ENCODE measurements around the gene MED27. TPM values are rescaled to one million over a fixed set of nuclear protein-coding genes. Genes with fewer than 3 reads are reported as not detected.

Gene MED27
- total and polyA plus RNA-seq, 5 donors from 2014 or later: 28.7 to 58.5 (median 45.9) TPM

DNA sequence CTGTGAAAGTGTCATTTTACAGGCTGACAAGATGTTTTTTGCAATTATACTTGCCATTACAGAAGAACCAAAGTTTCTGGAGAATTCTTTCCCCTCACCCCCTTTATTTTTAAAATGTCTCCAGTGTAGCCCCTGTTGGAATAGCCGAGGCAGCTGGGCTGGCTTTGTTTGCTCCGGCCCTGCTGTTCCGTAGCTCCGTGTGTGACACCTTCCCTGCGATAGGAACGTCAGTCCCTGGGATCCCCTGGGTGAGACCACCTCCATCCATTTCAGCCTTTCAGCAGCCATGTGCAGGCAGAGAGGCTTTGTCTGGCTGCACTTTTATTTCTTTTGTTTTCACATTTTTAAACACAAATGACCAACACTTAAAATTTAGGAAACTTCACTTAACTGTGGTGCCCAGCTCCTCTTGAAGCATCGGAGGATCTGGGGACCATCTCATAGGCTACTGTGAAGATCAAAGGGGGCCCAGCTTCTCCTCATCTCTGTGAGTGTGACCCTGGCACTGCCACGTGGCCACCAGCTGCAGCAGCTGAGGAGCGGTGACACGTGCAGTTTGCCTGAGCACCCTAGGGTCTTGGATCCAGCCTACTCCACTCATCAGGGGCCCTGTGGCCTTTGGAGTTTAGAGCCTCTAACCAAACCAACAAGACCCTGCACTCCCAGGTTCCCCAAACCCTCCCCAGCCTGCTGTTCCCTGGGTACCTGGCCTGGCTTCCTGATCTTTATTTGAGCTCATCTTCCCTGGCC lies 214.0 kb downstream of the MED27 start:
- Mint-ChIP-seq H3K4me3 (no peak overlapping the region), H3K27ac (peak overlapping the region in 1 of 3 donors; percentile 12), H3K27me3 (no peaks in the 10 kb centered on the region), H3K36me3 (peaks cover 31% of the 10 kb centered on the region), H3K9me3 (no peaks in the 10 kb centered on the region), H3K4me1 (no peaks in the 10 kb centered on the region)
- no peaks in the 10 kb centered on the region for H3K27me3 ChIP-seq (ENCODE audit: control insufficient read depth, insufficient read depth, low read length)
- H3K36me3 ChIP-seq (ENCODE audit: control insufficient read depth, insufficient read depth, low read length): peaks cover 18% of the 10 kb centered on the region
- H3K9me3 ChIP-seq (ENCODE audit: control insufficient read depth in 2 of 2, low read length in 2 of 2): no peaks in the 10 kb centered on the region
- no peaks in the 10 kb centered on the region for H3K4me1 ChIP-seq (ENCODE audit: control insufficient read depth, insufficient read depth, low read length, poor library complexity, severe bottlenecking)
- no peak for ATAC-seq (ENCODE audit: low read depth in 2 of 2)
- no peak for DNase-seq
- H3K4me3 ChIP-seq (ENCODE audit: low read depth, low read length): no peak overlapping the region
- H3K27ac ChIP-seq (ENCODE audit: insufficient read depth, low read length, poor library complexity, severe bottlenecking): no peak overlapping the region

DNA sequence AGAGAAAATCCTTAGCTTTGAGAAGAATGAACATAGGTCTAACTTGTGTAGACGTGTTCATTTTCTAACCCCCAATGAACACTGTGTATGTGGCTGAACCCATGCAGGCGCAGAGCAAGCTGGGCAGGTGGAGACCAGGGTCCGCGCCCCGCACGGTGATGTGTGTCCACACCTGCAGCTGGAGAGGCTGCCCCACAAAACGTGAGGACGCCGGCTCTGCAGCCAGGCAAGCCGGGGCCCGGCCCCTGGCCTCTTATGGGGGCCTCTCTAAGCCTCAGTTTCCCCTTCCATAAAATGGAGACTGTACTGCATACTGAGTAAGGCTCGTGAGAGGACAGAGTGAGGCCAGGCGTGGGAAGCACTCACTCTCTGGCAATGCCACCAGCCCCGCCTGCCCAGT lies 215.1 kb downstream of the MED27 start:
- Mint-ChIP-seq H3K4me3 (no peak overlapping the region), H3K27me3 (no peaks in the 10 kb centered on the region), H3K4me1 (no peaks in the 10 kb centered on the region), H3K27ac (no peak overlapping the region), H3K9me3 (no peaks in the 10 kb centered on the region), H3K36me3 (peaks cover 38% of the 10 kb centered on the region)
- no peak for DNase-seq
- peaks cover 23% of the 10 kb centered on the region for H3K36me3 ChIP-seq (ENCODE audit: control insufficient read depth, insufficient read depth, low read length)
- no peaks in the 10 kb centered on the region for H3K9me3 ChIP-seq (ENCODE audit: control insufficient read depth in 2 of 2, low read length in 2 of 2)
- no peaks in the 10 kb centered on the region for H3K27me3 ChIP-seq (ENCODE audit: control insufficient read depth, insufficient read depth, low read length)
- H3K4me1 ChIP-seq (ENCODE audit: control insufficient read depth, insufficient read depth, low read length, poor library complexity, severe bottlenecking): no peaks in the 10 kb centered on the region
- no peak for ATAC-seq (ENCODE audit: low read depth in 2 of 2)
- H3K4me3 ChIP-seq (ENCODE audit: low read depth, low read length): no peak overlapping the region
- H3K27ac ChIP-seq (ENCODE audit: insufficient read depth, low read length, poor library complexity, severe bottlenecking): no peak overlapping the region

DNA sequence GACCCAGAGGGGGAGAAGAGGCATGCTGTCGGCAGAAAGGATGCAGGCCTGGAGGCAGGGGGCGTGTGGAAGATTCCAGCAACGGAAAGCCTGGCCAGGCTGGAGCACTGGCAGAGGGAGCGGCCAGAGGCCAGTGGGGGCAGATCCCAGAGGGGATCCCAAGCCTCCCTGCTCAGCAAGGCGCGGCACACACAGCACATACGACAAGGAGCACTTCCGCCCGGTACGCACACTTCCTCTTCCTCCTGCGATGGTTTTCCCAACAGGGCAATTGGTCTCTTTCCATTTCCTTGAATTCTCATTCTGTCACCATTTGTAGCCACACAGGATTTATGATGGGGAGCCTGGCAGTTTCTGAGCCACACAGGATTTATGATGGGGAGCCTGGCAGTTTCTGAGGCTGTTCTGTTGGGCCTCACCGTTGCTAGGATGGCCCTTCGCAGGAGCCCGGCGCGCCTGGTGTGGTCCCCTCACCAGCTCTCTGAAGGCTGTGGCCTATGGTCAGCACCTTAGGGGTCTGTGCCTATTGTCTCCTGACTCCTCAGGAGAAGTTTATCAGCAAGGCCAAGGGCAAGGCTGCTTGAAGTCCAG lies 216.3 kb downstream of the MED27 start:
- Histone ChIP-seq H3K27ac (ENCODE audit: insufficient read depth, low read length, poor library complexity, severe bottlenecking) (no peak overlapping the region), H3K27me3 (ENCODE audit: control insufficient read depth, insufficient read depth, low read length) (no peaks in the 10 kb centered on the region)

DNA sequence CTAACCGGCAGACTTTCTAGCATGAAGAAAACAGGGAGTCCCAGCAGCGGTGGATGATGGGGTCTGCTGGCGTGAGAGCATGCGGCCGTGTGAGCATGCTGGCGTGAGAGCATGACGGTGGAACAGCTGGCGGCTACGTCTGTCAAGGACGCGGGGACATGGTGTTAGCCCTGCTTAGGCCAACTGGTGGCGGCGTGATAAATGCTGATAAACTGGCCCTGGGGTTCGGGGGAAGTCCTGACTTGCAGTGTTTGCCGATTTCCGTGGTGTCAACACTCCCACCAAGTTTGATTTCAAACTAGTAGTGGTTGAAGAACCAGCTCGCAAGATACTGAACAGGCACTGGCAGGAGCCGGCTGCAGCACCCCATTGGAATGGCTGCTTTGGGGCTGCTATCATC lies 217.4 kb downstream of the MED27 start:
- Mint-ChIP-seq H3K9me3 (no peaks in the 10 kb centered on the region), H3K36me3 (peaks cover 45% of the 10 kb centered on the region), H3K4me1 (no peaks in the 10 kb centered on the region), H3K27ac (peak overlapping the region in 1 of 3 donors; percentile 69), H3K27me3 (no peaks in the 10 kb centered on the region), H3K4me3 (no peak overlapping the region)
- no peaks in the 10 kb centered on the region for H3K9me3 ChIP-seq (ENCODE audit: control insufficient read depth in 2 of 2, low read length in 2 of 2)
- no peak for ATAC-seq (ENCODE audit: low read depth in 2 of 2)
- no peak overlapping the region for H3K4me3 ChIP-seq (ENCODE audit: low read depth, low read length)
- H3K27ac ChIP-seq (ENCODE audit: insufficient read depth, low read length, poor library complexity, severe bottlenecking): no peak overlapping the region
- H3K36me3 ChIP-seq (ENCODE audit: control insufficient read depth, insufficient read depth, low read length): peaks cover 23% of the 10 kb centered on the region
- no peaks in the 10 kb centered on the region for H3K4me1 ChIP-seq (ENCODE audit: control insufficient read depth, insufficient read depth, low read length, poor library complexity, severe bottlenecking)
- no peaks in the 10 kb centered on the region for H3K27me3 ChIP-seq (ENCODE audit: control insufficient read depth, insufficient read depth, low read length)
- no peak for DNase-seq

More for the DNA sequence above, 216.3 kb downstream of the MED27 start:
- H3K36me3 ChIP-seq (ENCODE audit: control insufficient read depth, insufficient read depth, low read length): peaks cover 23% of the 10 kb centered on the region
- H3K4me1 ChIP-seq (ENCODE audit: control insufficient read depth, insufficient read depth, low read length, poor library complexity, severe bottlenecking): no peaks in the 10 kb centered on the region
- H3K4me3 ChIP-seq (ENCODE audit: low read depth, low read length): no peak overlapping the region
- H3K4me1 Mint-ChIP-seq: no peaks in the 10 kb centered on the region
- no peaks in the 10 kb centered on the region for H3K27me3 Mint-ChIP-seq
- H3K27ac Mint-ChIP-seq: no peak overlapping the region
- H3K9me3 ChIP-seq (ENCODE audit: control insufficient read depth in 2 of 2, low read length in 2 of 2): no peaks in the 10 kb centered on the region
- no peaks in the 10 kb centered on the region for H3K9me3 Mint-ChIP-seq
- no peak overlapping the region for H3K4me3 Mint-ChIP-seq
- DNase-seq: no peak
- no peak for ATAC-seq (ENCODE audit: low read depth in 2 of 2)
- peaks cover 44% of the 10 kb centered on the region for H3K36me3 Mint-ChIP-seq

DNA sequence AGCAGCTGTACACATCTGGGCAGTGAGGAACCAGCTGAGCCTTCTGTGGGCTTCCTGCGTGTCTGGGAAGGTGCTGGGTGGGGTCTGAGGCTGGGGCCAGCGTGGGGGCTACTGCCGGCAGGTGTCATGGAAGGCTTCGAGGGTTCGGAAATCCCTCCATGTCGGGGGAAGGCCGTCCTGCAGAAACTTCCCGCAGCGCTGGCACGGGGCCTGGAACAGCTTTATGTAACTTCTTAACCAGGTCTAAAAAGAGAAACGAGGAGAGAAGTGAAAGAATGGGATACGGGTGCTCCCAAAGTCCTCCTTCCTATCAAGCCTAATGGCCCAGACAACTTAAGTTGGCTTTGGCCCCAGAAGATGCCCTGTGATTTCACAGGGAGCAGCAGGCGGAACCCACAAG lies 219.2 kb downstream of the MED27 start:
- Histone ChIP-seq H3K27me3 (ENCODE audit: control insufficient read depth, insufficient read depth, low read length) (no peaks in the 10 kb centered on the region), H3K4me3 (ENCODE audit: low read depth, low read length) (no peak overlapping the region), H3K27ac (ENCODE audit: insufficient read depth, low read length, poor library complexity, severe bottlenecking) (no peak overlapping the region), H3K36me3 (ENCODE audit: control insufficient read depth, insufficient read depth, low read length) (peaks cover 23% of the 10 kb centered on the region), H3K4me1 (ENCODE audit: control insufficient read depth, insufficient read depth, low read length, poor library complexity, severe bottlenecking) (no peaks in the 10 kb centered on the region), H3K9me3 (ENCODE audit: control insufficient read depth in 2 of 2, low read length in 2 of 2) (no peaks in the 10 kb centered on the region)
- no peaks in the 10 kb centered on the region for H3K9me3 Mint-ChIP-seq
- peaks cover 45% of the 10 kb centered on the region for H3K36me3 Mint-ChIP-seq
- H3K4me3 Mint-ChIP-seq: no peak overlapping the region
- DNase-seq (no peak), ATAC-seq (ENCODE audit: low read depth in 2 of 2) (no peak)
- H3K27ac Mint-ChIP-seq: no peak overlapping the region
- no peaks in the 10 kb centered on the region for H3K27me3 Mint-ChIP-seq
- H3K4me1 Mint-ChIP-seq: no peaks in the 10 kb centered on the region

DNA sequence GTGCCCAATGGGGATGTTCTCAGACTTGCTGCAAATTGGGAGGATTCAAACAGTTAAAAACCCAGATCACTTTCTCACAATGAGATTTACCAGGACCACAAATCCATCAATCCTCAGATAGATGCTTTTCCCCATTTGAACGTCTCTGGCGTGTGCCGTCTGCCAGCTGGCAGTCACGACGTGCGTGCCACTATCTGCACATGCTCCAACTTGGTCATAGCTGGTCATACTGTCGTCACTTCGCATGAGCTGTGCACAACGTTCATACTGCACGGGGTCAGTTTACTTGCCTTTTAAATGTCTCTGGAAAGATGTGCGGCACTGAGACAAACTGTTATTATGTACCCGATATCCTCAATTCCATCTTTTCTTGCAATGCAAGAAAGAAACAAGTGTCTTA lies 221.5 kb downstream of the MED27 start:
- no peak for ATAC-seq (ENCODE audit: low read depth in 2 of 2)
- Mint-ChIP-seq H3K9me3 (no peaks in the 10 kb centered on the region), H3K4me1 (no peaks in the 10 kb centered on the region), H3K4me3 (no peak overlapping the region), H3K36me3 (peaks cover 37% of the 10 kb centered on the region), H3K27me3 (no peaks in the 10 kb centered on the region), H3K27ac (peak overlapping the region in 1 of 3 donors; percentile 31)
- H3K9me3 ChIP-seq (ENCODE audit: control insufficient read depth in 2 of 2, low read length in 2 of 2): no peaks in the 10 kb centered on the region
- H3K27ac ChIP-seq (ENCODE audit: insufficient read depth, low read length, poor library complexity, severe bottlenecking): no peak overlapping the region
- H3K36me3 ChIP-seq (ENCODE audit: control insufficient read depth, insufficient read depth, low read length): peaks cover 21% of the 10 kb centered on the region
- DNase-seq: no peak
- no peaks in the 10 kb centered on the region for H3K4me1 ChIP-seq (ENCODE audit: control insufficient read depth, insufficient read depth, low read length, poor library complexity, severe bottlenecking)
- H3K27me3 ChIP-seq (ENCODE audit: control insufficient read depth, insufficient read depth, low read length): no peaks in the 10 kb centered on the region
- H3K4me3 ChIP-seq (ENCODE audit: low read depth, low read length): no peak overlapping the region

DNA sequence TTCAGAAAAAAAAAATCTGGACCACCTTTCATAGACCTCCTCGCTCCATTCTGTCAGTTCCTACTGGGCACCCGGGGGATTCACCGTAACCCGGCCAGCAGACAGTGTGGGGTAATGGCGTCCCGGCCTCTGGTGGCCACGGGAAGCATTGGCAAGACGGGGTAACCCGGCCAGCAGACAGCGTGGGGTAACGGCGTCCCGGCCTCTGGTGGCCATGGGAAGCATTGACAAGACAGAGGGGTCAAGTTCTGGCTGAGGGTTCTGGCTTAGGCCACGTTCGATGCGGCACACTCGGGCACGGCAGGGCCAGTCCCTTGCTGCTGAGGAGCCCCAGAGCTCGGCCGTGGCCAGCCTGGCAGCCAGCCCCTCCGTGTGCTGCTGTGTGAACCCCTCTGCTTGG lies 223.6 kb downstream of the MED27 start:
- ATAC-seq (ENCODE audit: low read depth in 2 of 2): no peak
- Mint-ChIP-seq H3K27ac (no peak overlapping the region), H3K9me3 (no peaks in the 10 kb centered on the region), H3K36me3 (peaks cover 18% of the 10 kb centered on the region), H3K4me3 (no peak overlapping the region), H3K4me1 (peaks cover 0 to 2% (median 0%) of the 10 kb centered on the region in 4 donors), H3K27me3 (no peaks in the 10 kb centered on the region)
- Histone ChIP-seq H3K36me3 (ENCODE audit: control insufficient read depth, insufficient read depth, low read length) (peaks cover 9% of the 10 kb centered on the region), H3K4me1 (ENCODE audit: control insufficient read depth, insufficient read depth, low read length, poor library complexity, severe bottlenecking) (no peaks in the 10 kb centered on the region), H3K27ac (ENCODE audit: insufficient read depth, low read length, poor library complexity, severe bottlenecking) (no peak overlapping the region), H3K27me3 (ENCODE audit: control insufficient read depth, insufficient read depth, low read length) (no peaks in the 10 kb centered on the region), H3K4me3 (ENCODE audit: low read depth, low read length) (no peak overlapping the region), H3K9me3 (ENCODE audit: control insufficient read depth in 2 of 2, low read length in 2 of 2) (no peaks in the 10 kb centered on the region)
- no peak for DNase-seq

Data from CD4-positive, CD25-positive, alpha-beta regulatory T cell (primary cell).